Calu3 (cell line): ENCODE results near the gene CBFA2T2. TPM values are rescaled to one million over a fixed set of nuclear protein-coding genes. Genes with fewer than 3 reads are reported as not detected.

ENCODE experiments used
- BruUV-seq: library from RNA; stranded (reverse); fragments of 400-500 nt; replicated peaks from 2 replicates; lab custom pipeline; 2021; lab: Mats Ljungman, UMichigan
- CTCF ChIA-PET: fragments of 300-600 bp; sonication (Branson Sonifier 250); formaldehyde crosslinking; loops from one replicate; lab custom pipeline; 2022; ENCODE audit warnings: antibody characterized with exemption; lab: Charles Lee
- DNase-seq: peaks from one replicate; pipeline ENCODE4 v3.0.0; 2022
- H3K27ac Mint-ChIP-seq: one replicate; pipeline ENCODE4 v1.8.0; 2022; ENCODE audit warnings: mixed read lengths; ENCODE audit not compliant: unreplicated experiment
- H3K27me3 Mint-ChIP-seq: one replicate; pipeline ENCODE4 v1.8.0; 2022; ENCODE audit warnings: mixed read lengths; ENCODE audit not compliant: unreplicated experiment
- H3K36me3 Mint-ChIP-seq: one replicate; pipeline ENCODE4 v1.8.0; 2022; ENCODE audit warnings: mild to moderate bottlenecking, moderate library complexity, mixed read lengths; ENCODE audit not compliant: insufficient read depth, unreplicated experiment
- H3K4me1 Mint-ChIP-seq: one replicate; pipeline ENCODE4 v1.8.0; 2022; ENCODE audit warnings: mild to moderate bottlenecking, low read depth, mixed read lengths; ENCODE audit not compliant: unreplicated experiment
- H3K4me3 Mint-ChIP-seq: one replicate; pipeline ENCODE4 v1.8.0; 2022; ENCODE audit warnings: mild to moderate bottlenecking, low read depth, moderate library complexity, mixed read lengths; ENCODE audit not compliant: unreplicated experiment
- H3K9me3 Mint-ChIP-seq: one replicate; pipeline ENCODE4 v1.8.0; 2022; ENCODE audit warnings: low read depth, mixed read lengths; ENCODE audit not compliant: unreplicated experiment
- CTCF ChIP-seq: fragments of 200-600 bp; IDR thresholded peaks from one replicate; pipeline ENCODE4 v1.8.0; 2022; ENCODE audit warnings: antibody characterized with exemption; ENCODE audit not compliant: unreplicated experiment
- intact Hi-C: fragments of 100-400 bp; cut with micrococcal nuclease; formaldehyde crosslinking; loops from one replicate; pipeline ENCODE4 v1.10.0; 2022; ENCODE audit not compliant: unreplicated experiment
- total RNA-seq: library from RNA; stranded (reverse); gene quantifications from 2 replicates; pipeline ENCODE4 v1.2.3, GENCODE V29; 2022

The CBFA2T2 gene
- total RNA-seq, 1 experiment from 2014 or later, result 20.5 TPM

GRCh38 chr20:33663161-33664084 lies 173.5 kb downstream of the CBFA2T2 start:
- Mint-ChIP-seq H3K4me1 (peaks cover 39% of the 10 kb centered on the region), H3K4me3 (peak overlapping the region; percentile 89), H3K27me3 (no peaks in the 10 kb centered on the region), H3K27ac (peak overlapping the region; percentile 81), H3K9me3 (no peaks in the 10 kb centered on the region), H3K36me3 (peaks cover 60% of the 10 kb centered on the region)
- TF ChIP-seq CTCF, result no peak
- BruUV-seq, result TSS peak; percentile 7
- DNase-seq, result peak; percentile 92
- CTCF ChIA-PET, result interaction anchor here (0.5 to 2.7 kb wide), 14 partner anchors 10 to 1724 kb away, joined by 3 to 16 read pairs (median 4); partner anchors contain the start of genes CBFA2T2 and CDK5RAP1
- intact Hi-C loops, result loop anchor here (10.0 kb wide), 1 partner anchor 451 kb away; the partner anchor contains the start of gene EIF2S2

- H3K27me3 Mint-ChIP-seq, result no peaks in the 10 kb centered on the region
- CTCF ChIA-PET, result interaction anchor here (0.6 to 2.7 kb wide), 6 partner anchors 9 to 263 kb away, joined by 3 to 16 read pairs (median 6); partner anchors contain the start of gene CDK5RAP1
- H3K36me3 Mint-ChIP-seq, result peaks cover 63% of the 10 kb centered on the region
- peak overlapping the region; percentile 89 for H3K4me3 Mint-ChIP-seq
- peaks cover 39% of the 10 kb centered on the region for H3K4me1 Mint-ChIP-seq
- no peaks in the 10 kb centered on the region for H3K9me3 Mint-ChIP-seq
- TF ChIP-seq CTCF, result no peak
- intact Hi-C loops, result loop anchor here (10.0 kb wide), 1 partner anchor 451 kb away; the partner anchor contains the start of gene EIF2S2
- BruUV-seq, result no TSS peak
- DNase-seq, result no peak
- H3K27ac Mint-ChIP-seq, result peak overlapping the region; percentile 81
These were observed 174.3 kb downstream of the CBFA2T2 start for GRCh38 chr20:33664085-33664761.

DNA sequence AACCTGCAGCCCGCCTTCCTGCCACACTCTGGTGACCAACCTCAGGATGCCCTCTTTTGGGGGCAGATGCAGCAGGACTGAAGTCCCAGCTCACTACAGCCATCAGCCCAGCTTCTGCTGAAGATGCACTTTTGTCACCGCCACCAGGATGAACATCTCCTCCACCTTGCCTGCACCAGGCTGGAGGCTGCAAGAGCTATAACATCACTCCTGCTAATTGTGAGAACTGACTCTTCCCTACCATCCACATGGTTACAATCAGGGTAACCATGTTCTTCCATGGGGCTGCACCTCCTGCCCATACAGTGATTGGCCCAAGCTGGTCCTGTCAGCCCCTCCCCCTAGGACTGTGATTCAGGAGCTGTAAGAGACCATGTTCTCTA lies 174.9 kb downstream of the CBFA2T2 start:
- Mint-ChIP-seq H3K27me3 (no peaks in the 10 kb centered on the region), H3K27ac (peak overlapping the region; percentile 81), H3K4me1 (peaks cover 39% of the 10 kb centered on the region), H3K36me3 (peaks cover 63% of the 10 kb centered on the region), H3K4me3 (peak overlapping the region; percentile 89), H3K9me3 (no peaks in the 10 kb centered on the region)
- CTCF ChIA-PET, result interaction anchor here (2.2 to 2.7 kb wide), 2 partner anchors 11 to 13 kb away, joined by 9 to 16 read pairs; no protein-coding TSS in a partner anchor
- no peak for TF ChIP-seq CTCF
- no TSS peak for BruUV-seq
- no peak for DNase-seq
- intact Hi-C loops, result loop anchor here (5.0 to 10.0 kb wide), 3 partner anchors 68 to 450 kb away; partner anchors contain the start of genes CDK5RAP1, EIF2S2 and ZNF341
